Vagina (tissue), 2 donors: ENCODE measurements around the gene CNPY3.

Experiments
- CTCF ChIP-seq, 3 experiments: fragments of 450-650 bp in 2 of 3; fragments of 200-600 bp in 1 of 3; sonication (generic) in 1 of 3; IDR thresholded peaks; one replicate each; pipeline ENCODE4 v1.5.1; 2017 to 2019; ENCODE audit warnings: antibody characterized with exemption in 3 of 3, mild to moderate bottlenecking in 2 of 3, moderate library complexity in 2 of 3
- POLR2A ChIP-seq, 2 donors: fragments of 450-650 bp; IDR thresholded peaks; one replicate each; pipeline ENCODE4 v1.6.1; 2017; ENCODE audit warnings: antibody characterized with exemption in 2 of 2, mild to moderate bottlenecking in 2 of 2, moderate library complexity in 2 of 2
- POLR2AphosphoS5 ChIP-seq, 2 donors: sonication (generic); formaldehyde crosslinking; IDR thresholded peaks; one replicate each; pipeline ENCODE4 v1.9.0; 2017; ENCODE audit warnings: antibody characterized with exemption in 2 of 2, mild to moderate bottlenecking in 2 of 2, low read depth in 1 of 2; ENCODE audit not compliant: insufficient read depth in 1 of 2

DNA sequence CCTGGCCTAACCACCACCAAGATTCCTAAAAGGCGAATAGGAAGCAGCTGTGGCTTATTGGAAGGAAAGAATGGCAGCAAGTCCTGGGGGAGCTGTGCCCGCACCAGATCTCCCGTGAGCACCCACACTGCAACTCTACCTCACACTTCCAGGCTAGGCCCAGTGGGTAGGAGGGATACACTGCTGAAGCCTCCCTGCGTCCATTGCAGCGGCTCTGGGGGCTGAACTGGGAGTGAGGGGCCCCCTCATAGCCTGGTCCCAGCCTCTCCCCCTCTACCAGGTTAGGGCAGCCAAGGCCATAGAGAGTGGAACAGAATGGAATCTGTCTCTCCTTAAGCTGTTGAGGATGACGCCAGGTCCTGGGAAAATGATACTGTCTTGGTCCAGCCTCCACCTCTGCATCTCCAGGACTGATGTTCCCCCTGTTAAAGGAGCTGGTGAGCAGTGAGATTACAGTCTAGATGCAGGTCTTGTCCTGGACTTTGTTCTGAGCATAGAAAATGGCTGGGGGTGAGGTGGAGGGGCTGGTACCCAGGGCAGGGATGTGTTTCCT lies 11.3 kb downstream of the CNPY3 start:
- TF ChIP-seq CTCF (IDR thresholded peaks at IDR 0.05) (no peak), POLR2AphosphoS5 (IDR thresholded peaks at IDR 0.05; ENCODE audit: insufficient read depth in 1 of 2, low read depth in 1 of 2) (no peak), POLR2A (IDR thresholded peaks at IDR 0.05) (no peak)
